ENCODE data around the gene AATK.

Gene AATK

GRCh38 chr17:81194225-81194760 is 28.3 kb upstream of the AATK start:
- H3K4me3 ChIP-seq (ENCODE audit: low read depth, low read length), result no peak overlapping the region
- no peak for TF ChIP-seq CTCF (IDR thresholded peaks at IDR 0.05; ENCODE audit: insufficient read depth, low read length, missing control alignments)
- no peak for DNase-seq (ENCODE audit: low read depth, low spot score)
- ChIA-PET POLR2A (no interaction called here), CTCF (no interaction called here)

DNA sequence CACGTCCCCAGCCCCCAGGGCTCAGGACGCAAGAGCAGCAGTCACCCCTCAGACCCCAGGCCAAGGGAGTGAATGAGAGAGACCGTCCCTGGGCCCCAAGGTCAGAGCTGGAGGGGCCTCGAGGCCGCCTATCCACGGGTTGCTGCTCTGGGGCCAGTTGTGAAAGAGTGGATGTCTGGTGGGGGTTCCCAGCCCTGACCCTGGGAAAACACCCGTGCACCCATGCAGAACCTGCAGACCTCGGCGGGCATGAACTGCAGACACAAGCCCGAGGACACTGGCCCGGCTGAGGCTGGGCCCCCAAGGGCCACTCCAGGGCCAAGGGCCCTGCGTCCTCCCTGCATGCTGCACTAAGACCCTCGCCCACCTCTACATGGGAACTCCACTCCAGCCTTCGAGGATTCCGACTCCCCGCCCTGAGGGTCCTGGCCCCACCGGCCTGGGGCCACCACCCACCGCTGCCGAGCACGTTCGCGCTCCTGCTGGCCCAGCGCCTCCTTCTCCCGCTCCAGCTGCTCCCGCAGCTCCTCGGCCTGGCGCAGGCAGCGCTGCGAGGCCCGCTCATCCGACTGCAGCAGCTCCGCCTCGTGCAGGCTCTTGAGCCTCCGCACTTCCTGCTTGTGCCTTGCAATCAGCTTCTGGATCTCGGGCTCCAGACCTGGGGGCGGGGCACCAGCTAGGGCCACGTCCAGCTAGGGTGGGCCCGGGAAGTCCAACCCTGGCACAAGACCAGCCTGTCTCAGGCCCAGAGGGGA is 27.6 kb upstream of the AATK start:
- no peak overlapping the region for H3K4me3 ChIP-seq (ENCODE audit: low read depth, low read length)
- ChIA-PET POLR2A (no interaction called here), CTCF (no interaction called here)
- DNase-seq (ENCODE audit: low read depth, low spot score), result no peak
- no peak for TF ChIP-seq CTCF (IDR thresholded peaks at IDR 0.05; ENCODE audit: insufficient read depth, low read length, missing control alignments)

DNA sequence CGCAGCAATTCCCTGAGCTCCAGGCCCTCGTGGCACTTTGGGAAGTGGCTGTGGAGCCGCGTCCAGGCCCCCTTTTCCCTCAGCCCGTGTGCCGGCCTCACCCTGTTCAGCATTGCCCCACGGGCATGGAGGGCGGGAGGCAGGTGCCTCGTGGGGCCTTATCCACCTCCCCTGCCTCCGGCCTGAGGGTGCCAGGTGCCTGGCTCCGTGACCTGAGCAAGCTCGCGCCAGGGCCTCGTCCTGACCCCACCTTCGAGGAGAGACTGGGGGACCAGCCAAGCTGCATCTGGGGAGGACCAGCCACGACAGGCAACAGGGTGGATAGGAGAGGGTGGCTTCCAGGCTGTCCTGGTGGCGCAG is 27.0 kb upstream of the AATK start:
- no peak for TF ChIP-seq CTCF (IDR thresholded peaks at IDR 0.05; ENCODE audit: insufficient read depth, low read length, missing control alignments)
- no peak for DNase-seq (ENCODE audit: low read depth, low spot score)
- POLR2A ChIA-PET, result no interaction called here
- CTCF ChIA-PET, result interaction anchor here (0.9 to 1.4 kb wide), 2 partner anchors 8 to 50 kb away, joined by 4 read pairs; no protein-coding TSS in a partner anchor
- no peak overlapping the region for H3K4me3 ChIP-seq (ENCODE audit: low read depth, low read length)

GRCh38 chr17:81192386-81193050 is 26.5 kb upstream of the AATK start:
- H3K4me3 ChIP-seq (ENCODE audit: low read depth, low read length), result no peak overlapping the region
- ChIA-PET CTCF (interaction anchor here (0.9 to 1.4 kb wide), 3 partner anchors 8 to 50 kb away, joined by 3 to 4 read pairs (median 4); no protein-coding TSS in a partner anchor), POLR2A (no interaction called here)
- no peak for TF ChIP-seq CTCF (IDR thresholded peaks at IDR 0.05; ENCODE audit: insufficient read depth, low read length, missing control alignments)
- DNase-seq (ENCODE audit: low read depth, low spot score), result no peak

DNA sequence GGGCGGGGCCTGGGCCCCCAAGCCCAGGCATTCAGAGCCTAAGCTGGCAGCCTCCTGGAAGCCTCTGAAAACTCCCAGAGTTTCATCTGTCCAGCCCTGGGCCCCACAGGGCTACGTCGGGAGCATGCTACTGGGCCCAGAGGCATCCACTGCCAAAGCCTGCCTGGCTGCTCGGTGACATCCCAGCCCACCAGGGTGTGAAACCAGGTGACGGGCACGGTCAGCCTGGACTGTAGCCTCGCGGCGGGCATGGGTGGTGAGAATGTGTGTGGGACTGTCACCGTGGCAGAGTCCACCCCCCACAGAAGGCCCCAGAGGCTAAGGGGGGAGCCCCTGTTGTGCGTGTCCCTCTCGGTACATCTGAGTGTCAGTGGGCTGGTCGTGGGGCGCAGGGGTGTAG is 25.6 kb upstream of the AATK start:
- DNase-seq (ENCODE audit: low read depth, low spot score), result no peak
- no peak for TF ChIP-seq CTCF (IDR thresholded peaks at IDR 0.05; ENCODE audit: insufficient read depth, low read length, missing control alignments)
- H3K4me3 ChIP-seq (ENCODE audit: low read depth, low read length), result no peak overlapping the region
- POLR2A ChIA-PET, result no interaction called here
- CTCF ChIA-PET, result interaction anchor here (1.4 to 6.6 kb wide), 4 partner anchors 9 to 48 kb away, joined by 4 to 36 read pairs (median 8); no protein-coding TSS in a partner anchor

GRCh38 chr17:81191116-81191515 is 25.1 kb upstream of the AATK start:
- CTCF ChIA-PET, result interaction anchor here (1.0 to 6.6 kb wide), 5 partner anchors 9 to 48 kb away, joined by 3 to 36 read pairs (median 5); no protein-coding TSS in a partner anchor
- no peak for TF ChIP-seq CTCF (IDR thresholded peaks at IDR 0.05; ENCODE audit: insufficient read depth, low read length, missing control alignments)
- POLR2A ChIA-PET, result no interaction called here
- H3K4me3 ChIP-seq (ENCODE audit: low read depth, low read length), result no peak overlapping the region
- DNase-seq (ENCODE audit: low read depth, low spot score), result no peak
